Neural cell (in vitro differentiated cells): ENCODE results near the gene PTGER4. TPM values are rescaled to one million over a fixed set of nuclear protein-coding genes. Genes with fewer than 3 reads are reported as not detected.

Experiments
- H2AFZ ChIP-seq: fragments of 200-600, 300-800 bp; sonication (generic), shearing (Covaris generic); 2 replicates; pipeline ENCODE4 v1.6.0; 2014; ENCODE audit warnings: low read depth, mild to moderate bottlenecking, antibody characterized with exemption, low read length, moderate library complexity
- H3F3A ChIP-seq: fragments of 200-600 bp; shearing (Covaris generic); 2 replicates; pipeline ENCODE4 v1.6.1; 2016; ENCODE audit warnings: mild to moderate bottlenecking, moderate library complexity, mixed read lengths, antibody characterized with exemption, low read length; ENCODE audit not compliant: insufficient read depth, poor library complexity, severe bottlenecking
- H3K27ac ChIP-seq: fragments of 200-600, 300-800 bp; sonication (generic), shearing (Covaris generic); 2 replicates; pipeline ENCODE4 v1.5.1; 2014; ENCODE audit warnings: mild to moderate bottlenecking, low read length, moderate library complexity
- H3K27me3 ChIP-seq: fragments of 300-800, 200-600 bp; sonication (generic), shearing (Covaris generic); 2 replicates; pipeline ENCODE4 v1.6.0; 2014; ENCODE audit warnings: mild to moderate bottlenecking, low read depth, low read length, moderate library complexity; ENCODE audit not compliant: insufficient read depth
- H3K36me3 ChIP-seq: fragments of 300-800, 200-600 bp; sonication (generic), shearing (Covaris generic); 2 replicates; pipeline ENCODE4 v1.5.1; 2014; ENCODE audit warnings: mild to moderate bottlenecking, antibody characterized with exemption, low read length, moderate library complexity; ENCODE audit not compliant: insufficient read depth
- H3K4me2 ChIP-seq: fragments of 300-800, 200-600 bp; sonication (generic), shearing (Covaris generic); 2 replicates; pipeline ENCODE4 v1.6.0; 2014; ENCODE audit warnings: mild to moderate bottlenecking, low read length
- H3K4me3 ChIP-seq: fragments of 300-800, 200-600 bp; sonication (generic), shearing (Covaris generic); 2 replicates; pipeline ENCODE4 v1.5.1; 2014; ENCODE audit warnings: mild to moderate bottlenecking, low read length, moderate library complexity
- H3K79me2 ChIP-seq: fragments of 200-600 bp; shearing (Covaris generic); replicated peaks from 2 replicates; pipeline ENCODE4 v1.6.0; 2014; ENCODE audit warnings: mild to moderate bottlenecking, low read length, moderate library complexity; ENCODE audit not compliant: insufficient read depth
- H3K9ac ChIP-seq: fragments of 300-800, 200-600 bp; sonication (generic), shearing (Covaris generic); 2 replicates; pipeline ENCODE4 v1.6.1; 2016; ENCODE audit warnings: mild to moderate bottlenecking, low read length, mixed read lengths
- H3K9me2 ChIP-seq: fragments of 200-600 bp; shearing (Covaris generic); 2 replicates; pipeline ENCODE4 v1.6.1; 2016; ENCODE audit warnings: mild to moderate bottlenecking, low read length, mixed read lengths; ENCODE audit not compliant: insufficient read depth
- H3K9me3 ChIP-seq: fragments of 200-600, 300-800 bp; sonication (generic), shearing (Covaris generic); 2 replicates; pipeline ENCODE4 v1.6.1; 2016; ENCODE audit warnings: mild to moderate bottlenecking, mixed run types, low read length, moderate library complexity, mixed read lengths
- H4K20me1 ChIP-seq: fragments of 200-600 bp; shearing (Covaris generic); 2 replicates; pipeline ENCODE4 v1.6.1; 2016; ENCODE audit warnings: mild to moderate bottlenecking, mixed run types; ENCODE audit not compliant: insufficient read depth
- EP300 ChIP-seq: fragments of 450-650 bp; conservative IDR thresholded peaks from 2 replicates; pipeline ENCODE4 v1.6.1; 2014; ENCODE audit warnings: antibody characterized with exemption, mild to moderate bottlenecking, moderate library complexity; ENCODE audit not compliant: poor library complexity, severe bottlenecking
- EZH2 ChIP-seq: fragments of 200-600, 300-800 bp; shearing (Covaris generic), sonication (generic); IDR thresholded peaks from 2 replicates; pipeline ENCODE4 v1.6.1; 2014; ENCODE audit warnings: antibody characterized with exemption, low read length, borderline replicate concordance, mild to moderate bottlenecking; ENCODE audit not compliant: insufficient read depth, poor library complexity, severe bottlenecking
- MXI1 ChIP-seq: fragments of 450-650 bp; conservative IDR thresholded peaks from 2 replicates; pipeline ENCODE4 v1.6.1; 2014; ENCODE audit warnings: antibody characterized with exemption, mild to moderate bottlenecking; ENCODE audit not compliant: poor library complexity, severe bottlenecking
- POLR2AphosphoS5 ChIP-seq: IDR thresholded peaks from 2 replicates; pipeline ENCODE4 v1.6.1; 2012
- RAD21 ChIP-seq: fragments of 450-650 bp; conservative IDR thresholded peaks from 2 replicates; pipeline ENCODE4 v1.6.1; 2014; ENCODE audit warnings: antibody characterized with exemption, mild to moderate bottlenecking, moderate library complexity
- SMC3 ChIP-seq: fragments of 450-650 bp; conservative IDR thresholded peaks from 2 replicates; pipeline ENCODE4 v1.6.1; 2014; ENCODE audit warnings: antibody characterized with exemption, mild to moderate bottlenecking, moderate library complexity; ENCODE audit not compliant: poor library complexity
- TAF1 ChIP-seq: IDR thresholded peaks from 2 replicates; pipeline ENCODE4 v1.6.1; 2012; ENCODE audit warnings: low read depth
- polyA plus RNA-seq: library from polyadenylated mRNA; depleted of rRNA; stranded (reverse); fragments of >200 nt; gene quantifications from 2 replicates; pipeline ENCODE4 v1.2.3, GENCODE V29; 2014
- small RNA-seq, 3 experiments: library from RNA; depleted of rRNA; stranded (forward); fragments of <200 nt; gene quantifications; one replicate each; pipeline ENCODE3, GENCODE V24; 2012
- TF ChIP-seq, protein P1 (sequence below): fragments of 450-650 bp; IDR thresholded peaks from 2 replicates; pipeline ENCODE4 v1.5.1; 2014; ENCODE audit warnings: antibody characterized with exemption, mild to moderate bottlenecking, moderate library complexity; ENCODE audit not compliant: poor library complexity, severe bottlenecking
- TF ChIP-seq, protein P2 (sequence below): IDR thresholded peaks from 2 replicates; pipeline ENCODE4 v1.6.1; 2012; ENCODE audit warnings: borderline replicate concordance

PTGER4 gene
- polyA plus RNA-seq, 1 donor from 2014 or later, result 6.2 TPM

DNA sequence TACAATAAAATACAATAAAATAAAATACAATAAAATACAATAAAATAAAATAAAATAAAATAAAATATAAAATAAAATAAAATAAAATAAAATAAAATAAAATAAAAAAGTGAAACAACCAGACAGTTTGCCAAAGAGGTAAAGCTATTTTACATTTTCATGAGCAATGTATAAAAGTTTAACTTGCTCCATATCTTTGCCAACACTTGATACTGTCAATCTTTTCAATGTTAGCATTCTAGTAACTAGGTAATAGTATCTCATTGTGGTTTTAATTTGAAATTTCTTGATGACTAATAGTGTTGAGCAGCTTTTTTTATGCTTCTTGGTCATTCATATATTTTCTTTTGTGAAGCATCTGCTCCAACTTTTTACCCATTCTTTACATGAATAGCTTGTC, 58.8 kb downstream of the PTGER4 start:
- Histone ChIP-seq H3K36me3 (peaks cover 13% of the 10 kb centered on the region), H3K79me2 (peaks cover 6% of the 10 kb centered on the region), H2AFZ (no peak overlapping the region), H4K20me1 (no peaks in the 10 kb centered on the region), H3K27me3 (no peaks in the 10 kb centered on the region), H3K9me2 (no peaks in the 10 kb centered on the region), H3K9me3 (no peaks in the 10 kb centered on the region), H3K27ac (no peak overlapping the region), H3F3A (no peaks in the 10 kb centered on the region), H3K4me3 (no peak overlapping the region), H3K9ac (no peak overlapping the region), H3K4me2 (no peak overlapping the region)
- TF ChIP-seq EP300 (no peak), MXI1 (no peak), TAF1 (no peak), POLR2AphosphoS5 (no peak), SMC3 (no peak), RAD21 (no peak), EZH2 (no peak)
- TF ChIP-seq, protein P1, sequence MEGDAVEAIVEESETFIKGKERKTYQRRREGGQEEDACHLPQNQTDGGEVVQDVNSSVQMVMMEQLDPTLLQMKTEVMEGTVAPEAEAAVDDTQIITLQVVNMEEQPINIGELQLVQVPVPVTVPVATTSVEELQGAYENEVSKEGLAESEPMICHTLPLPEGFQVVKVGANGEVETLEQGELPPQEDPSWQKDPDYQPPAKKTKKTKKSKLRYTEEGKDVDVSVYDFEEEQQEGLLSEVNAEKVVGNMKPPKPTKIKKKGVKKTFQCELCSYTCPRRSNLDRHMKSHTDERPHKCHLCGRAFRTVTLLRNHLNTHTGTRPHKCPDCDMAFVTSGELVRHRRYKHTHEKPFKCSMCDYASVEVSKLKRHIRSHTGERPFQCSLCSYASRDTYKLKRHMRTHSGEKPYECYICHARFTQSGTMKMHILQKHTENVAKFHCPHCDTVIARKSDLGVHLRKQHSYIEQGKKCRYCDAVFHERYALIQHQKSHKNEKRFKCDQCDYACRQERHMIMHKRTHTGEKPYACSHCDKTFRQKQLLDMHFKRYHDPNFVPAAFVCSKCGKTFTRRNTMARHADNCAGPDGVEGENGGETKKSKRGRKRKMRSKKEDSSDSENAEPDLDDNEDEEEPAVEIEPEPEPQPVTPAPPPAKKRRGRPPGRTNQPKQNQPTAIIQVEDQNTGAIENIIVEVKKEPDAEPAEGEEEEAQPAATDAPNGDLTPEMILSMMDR, result no peak
- TF ChIP-seq, protein P2, sequence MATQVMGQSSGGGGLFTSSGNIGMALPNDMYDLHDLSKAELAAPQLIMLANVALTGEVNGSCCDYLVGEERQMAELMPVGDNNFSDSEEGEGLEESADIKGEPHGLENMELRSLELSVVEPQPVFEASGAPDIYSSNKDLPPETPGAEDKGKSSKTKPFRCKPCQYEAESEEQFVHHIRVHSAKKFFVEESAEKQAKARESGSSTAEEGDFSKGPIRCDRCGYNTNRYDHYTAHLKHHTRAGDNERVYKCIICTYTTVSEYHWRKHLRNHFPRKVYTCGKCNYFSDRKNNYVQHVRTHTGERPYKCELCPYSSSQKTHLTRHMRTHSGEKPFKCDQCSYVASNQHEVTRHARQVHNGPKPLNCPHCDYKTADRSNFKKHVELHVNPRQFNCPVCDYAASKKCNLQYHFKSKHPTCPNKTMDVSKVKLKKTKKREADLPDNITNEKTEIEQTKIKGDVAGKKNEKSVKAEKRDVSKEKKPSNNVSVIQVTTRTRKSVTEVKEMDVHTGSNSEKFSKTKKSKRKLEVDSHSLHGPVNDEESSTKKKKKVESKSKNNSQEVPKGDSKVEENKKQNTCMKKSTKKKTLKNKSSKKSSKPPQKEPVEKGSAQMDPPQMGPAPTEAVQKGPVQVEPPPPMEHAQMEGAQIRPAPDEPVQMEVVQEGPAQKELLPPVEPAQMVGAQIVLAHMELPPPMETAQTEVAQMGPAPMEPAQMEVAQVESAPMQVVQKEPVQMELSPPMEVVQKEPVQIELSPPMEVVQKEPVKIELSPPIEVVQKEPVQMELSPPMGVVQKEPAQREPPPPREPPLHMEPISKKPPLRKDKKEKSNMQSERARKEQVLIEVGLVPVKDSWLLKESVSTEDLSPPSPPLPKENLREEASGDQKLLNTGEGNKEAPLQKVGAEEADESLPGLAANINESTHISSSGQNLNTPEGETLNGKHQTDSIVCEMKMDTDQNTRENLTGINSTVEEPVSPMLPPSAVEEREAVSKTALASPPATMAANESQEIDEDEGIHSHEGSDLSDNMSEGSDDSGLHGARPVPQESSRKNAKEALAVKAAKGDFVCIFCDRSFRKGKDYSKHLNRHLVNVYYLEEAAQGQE, result no peak

Small RNA genes within 50 kb of the gene (small RNA-seq; reads per million reads assigned to genes)
- 0 reads per million in 3 experiments for gene RF00092

Other genes starting within 250 kb of the PTGER4 start
- gene TTC33, start 76.0 kb downstream of the PTGER4 start, polyA plus RNA-seq, result 53.1 and 73.5 TPM in 2 replicates
- gene PRKAA1, start 118.5 kb downstream of the PTGER4 start, polyA plus RNA-seq, result 58.0 and 66.9 TPM in 2 replicates
- 107 and 110 TPM in 2 replicates for gene RPL37, start 155.3 kb downstream of the PTGER4 start, polyA plus RNA-seq
- gene CARD6, start 161.5 kb downstream of the PTGER4 start, polyA plus RNA-seq, result 0.06 TPM in 1 of 2 replicates, not detected in the other
- gene C7, start 229.6 kb downstream of the PTGER4 start, polyA plus RNA-seq, result 0.78 TPM in 1 of 2 replicates, not detected in the other